AG20443 (cell line): Measurements from ENCODE around the gene ERCC3.
"Not testable (repeated sequence)": the region's sequence is repeated elsewhere in the genome, so short reads cannot be mapped to it uniquely, and the experiment has no call there.

ENCODE experiments used
- DNase-seq: peaks from one replicate; pipeline ENCODE4 v3.0.0; 2012; ENCODE audit warnings: low spot score, mixed read lengths

ERCC3 gene

DNA sequence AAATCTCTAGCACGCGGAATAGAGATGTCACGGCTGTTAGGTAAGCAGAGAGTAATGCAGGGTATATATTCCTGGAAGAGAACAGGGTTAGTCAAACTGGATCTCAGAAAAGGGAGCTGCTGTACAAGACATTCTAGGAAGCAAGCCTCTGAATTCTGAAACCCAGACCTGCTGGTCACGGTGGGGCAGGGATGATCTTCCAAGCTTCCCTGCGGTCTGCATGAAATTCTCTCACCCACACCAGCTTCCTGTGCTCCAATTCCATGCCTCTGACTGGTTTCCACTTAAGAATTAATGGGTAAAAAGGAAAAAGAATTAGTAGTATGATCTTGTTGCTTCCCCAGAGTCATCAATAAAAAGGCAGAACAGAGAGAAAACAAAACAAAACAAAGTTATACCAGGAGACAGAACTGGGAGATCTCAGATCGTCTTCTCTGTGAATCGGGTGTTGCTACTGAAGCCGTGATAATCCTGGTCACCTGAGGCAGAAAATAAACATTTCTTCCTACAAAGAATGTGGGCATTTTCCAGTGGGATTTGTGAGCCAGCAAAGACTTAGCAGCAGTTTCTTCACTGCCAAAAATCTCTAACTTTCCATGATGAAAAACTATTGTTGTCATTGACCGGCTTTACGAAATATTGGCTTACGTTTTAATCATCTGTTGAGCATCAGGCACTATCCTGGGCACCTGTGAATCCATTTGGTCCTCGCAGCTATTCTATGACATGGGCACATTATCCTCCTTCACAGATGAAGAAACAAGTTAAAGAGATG, 68.6 kb downstream of the ERCC3 start:
- peak; percentile 64 for DNase-seq

DNA sequence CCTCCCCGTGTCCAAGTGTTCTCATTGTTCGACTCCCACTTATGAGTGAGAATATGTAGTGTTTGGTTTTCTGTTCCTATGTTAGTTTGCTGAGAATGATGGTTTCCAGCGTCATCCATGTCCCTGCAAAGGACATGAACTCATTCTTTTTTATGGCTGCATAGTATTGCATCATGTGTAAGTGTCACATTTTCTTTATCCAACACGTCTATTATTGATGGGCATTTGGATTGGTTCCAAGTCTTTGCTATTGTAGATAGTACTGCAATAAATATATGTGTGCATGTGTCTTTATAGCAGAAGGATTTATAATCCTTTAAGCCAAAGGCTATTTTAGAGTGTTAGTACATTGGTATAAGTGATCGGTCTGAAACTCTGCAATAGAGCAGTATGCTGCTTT, 69.8 kb downstream of the ERCC3 start:
- DNase-seq, result not testable (repeated sequence)

DNA sequence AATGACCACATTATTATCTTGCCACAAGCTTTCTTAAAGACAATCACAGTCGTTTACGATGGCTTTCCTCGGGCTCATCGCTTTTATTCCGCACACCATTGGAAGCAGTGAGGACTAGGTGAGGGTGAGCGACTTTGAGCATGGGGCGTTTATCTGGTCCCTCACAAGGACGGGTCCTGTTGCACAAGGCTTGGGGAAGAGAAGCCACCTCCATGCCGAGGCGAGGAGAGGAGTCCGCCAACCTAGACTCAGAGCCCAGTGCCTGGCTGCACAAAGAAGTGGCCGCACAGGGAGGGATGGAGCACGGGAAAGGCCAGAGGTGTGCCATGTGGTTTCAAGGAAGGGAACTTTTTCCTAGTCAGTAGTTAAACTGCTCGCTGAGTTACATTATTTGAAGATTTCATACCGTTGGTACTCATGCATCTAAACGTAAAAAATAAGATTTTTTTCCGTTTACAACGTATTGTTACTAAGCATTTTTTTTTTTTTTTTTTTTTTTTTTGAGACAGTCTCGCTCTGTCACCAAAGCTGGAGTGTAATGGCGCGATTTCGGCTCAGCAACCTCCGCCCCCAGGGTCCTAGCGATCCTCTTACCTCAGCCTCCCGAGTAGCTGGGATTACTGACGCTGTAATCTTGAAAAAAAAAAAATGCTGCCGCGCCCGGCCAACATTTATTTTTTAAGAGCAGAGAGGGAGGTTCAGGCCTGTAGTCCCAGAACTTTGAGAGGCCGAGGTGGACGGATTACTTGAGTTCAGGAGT, 73.0 kb downstream of the ERCC3 start:
- peak; percentile 20 for DNase-seq

DNA sequence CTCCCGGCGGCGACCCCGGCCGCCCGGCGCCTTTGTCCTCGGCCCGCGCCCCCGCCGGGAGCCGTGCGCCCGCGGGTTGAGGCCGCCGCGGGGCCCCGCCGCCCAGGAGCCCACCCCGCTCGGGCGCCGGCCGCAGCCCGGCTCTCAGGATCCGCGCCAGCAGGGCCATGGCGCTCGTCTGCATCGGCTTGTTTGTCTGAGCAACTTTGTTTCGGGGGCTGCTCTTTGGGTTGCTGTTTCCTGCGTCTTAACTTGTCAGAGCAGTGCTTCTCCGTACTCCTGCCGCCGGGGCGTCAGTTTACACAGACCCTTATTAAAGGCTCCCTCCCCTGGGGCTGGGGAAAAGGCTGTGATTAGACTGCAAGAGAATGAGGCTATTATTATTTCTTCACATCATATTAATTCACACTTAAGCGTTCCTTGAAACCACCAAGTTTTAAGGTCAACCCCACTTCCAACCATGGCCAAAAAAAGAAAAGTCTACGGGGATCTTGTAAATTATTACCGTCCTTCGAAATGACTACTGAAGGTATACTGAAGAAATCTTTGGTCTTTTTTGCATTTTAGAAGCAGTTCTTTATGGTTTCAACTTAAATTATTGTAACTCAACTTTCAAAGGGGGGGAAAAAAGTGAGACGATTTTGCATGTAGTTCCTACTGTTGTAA, 73.7 kb downstream of the ERCC3 start, which contains the start of gene CYP27C1:
TSS of gene CYP27C1 (minus strand) at position 198 of the 666 bp plus-strand sequence. CDS start at position 169, 29 bp downstream.
- peak; percentile 64 for DNase-seq

DNA sequence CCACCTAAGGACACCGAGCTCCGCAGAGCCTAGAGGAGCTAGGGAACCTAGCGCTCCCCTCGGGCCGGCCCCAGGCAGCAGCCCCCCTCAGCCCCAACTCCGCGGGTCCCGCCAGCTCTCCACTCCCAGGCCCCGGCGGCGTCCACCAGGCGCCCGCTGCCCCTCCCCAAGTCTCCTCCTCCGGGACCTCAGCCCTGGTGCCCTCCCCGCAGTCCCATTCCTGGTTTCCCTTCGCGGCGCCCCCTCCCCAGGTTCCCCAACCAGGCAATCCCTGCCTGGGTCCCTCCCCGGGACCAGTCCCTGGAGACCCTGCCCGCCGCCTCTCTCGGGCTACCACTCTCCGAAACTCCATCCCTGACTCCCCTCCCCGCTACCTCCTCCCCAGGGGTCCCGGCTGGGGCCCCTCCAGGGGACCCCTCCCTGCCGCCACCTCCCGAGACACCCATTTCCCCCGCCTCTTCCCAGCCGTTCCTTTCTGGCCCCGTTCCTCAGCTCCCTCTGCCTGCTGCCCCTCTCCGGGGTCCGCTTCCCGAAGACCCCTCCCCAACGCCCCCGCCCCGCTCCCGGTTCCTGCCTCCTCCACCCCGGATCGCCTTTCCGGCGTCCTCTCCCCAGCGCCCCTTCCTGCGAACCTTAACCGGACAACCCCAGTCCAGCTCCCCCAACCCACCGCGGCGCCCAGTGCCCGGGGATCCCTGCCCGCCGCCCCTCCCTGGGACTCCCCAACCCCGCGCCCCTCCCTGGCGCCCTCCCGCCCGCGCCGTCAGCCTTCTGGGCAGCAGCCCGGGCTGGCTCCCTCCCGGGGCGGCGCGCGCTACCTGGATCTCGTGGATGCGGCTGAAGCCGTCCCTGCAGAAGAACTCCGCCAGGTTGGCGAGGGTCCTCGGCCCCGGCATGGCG, 74.5 kb downstream of the ERCC3 start:
- peak; percentile 65 for DNase-seq

DNA sequence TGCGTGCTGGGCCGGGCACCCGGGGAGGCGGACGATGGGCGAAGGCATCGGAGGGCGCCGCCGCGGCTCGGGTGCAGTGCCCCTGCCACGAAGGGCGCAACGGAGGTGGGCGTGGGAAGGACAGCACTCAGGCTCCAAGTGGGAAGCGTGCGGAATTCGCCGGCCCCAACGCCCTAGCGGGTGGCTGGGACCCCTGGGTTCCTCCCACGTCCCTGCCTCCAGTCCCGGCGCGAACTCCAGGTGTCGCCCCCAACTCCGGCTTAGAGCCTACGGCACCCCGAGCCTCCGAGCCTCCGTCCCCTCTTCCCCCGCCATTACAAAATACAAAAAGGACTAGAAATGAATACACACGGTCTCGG, 75.2 kb downstream of the ERCC3 start:
- DNase-seq, result no peak

DNA sequence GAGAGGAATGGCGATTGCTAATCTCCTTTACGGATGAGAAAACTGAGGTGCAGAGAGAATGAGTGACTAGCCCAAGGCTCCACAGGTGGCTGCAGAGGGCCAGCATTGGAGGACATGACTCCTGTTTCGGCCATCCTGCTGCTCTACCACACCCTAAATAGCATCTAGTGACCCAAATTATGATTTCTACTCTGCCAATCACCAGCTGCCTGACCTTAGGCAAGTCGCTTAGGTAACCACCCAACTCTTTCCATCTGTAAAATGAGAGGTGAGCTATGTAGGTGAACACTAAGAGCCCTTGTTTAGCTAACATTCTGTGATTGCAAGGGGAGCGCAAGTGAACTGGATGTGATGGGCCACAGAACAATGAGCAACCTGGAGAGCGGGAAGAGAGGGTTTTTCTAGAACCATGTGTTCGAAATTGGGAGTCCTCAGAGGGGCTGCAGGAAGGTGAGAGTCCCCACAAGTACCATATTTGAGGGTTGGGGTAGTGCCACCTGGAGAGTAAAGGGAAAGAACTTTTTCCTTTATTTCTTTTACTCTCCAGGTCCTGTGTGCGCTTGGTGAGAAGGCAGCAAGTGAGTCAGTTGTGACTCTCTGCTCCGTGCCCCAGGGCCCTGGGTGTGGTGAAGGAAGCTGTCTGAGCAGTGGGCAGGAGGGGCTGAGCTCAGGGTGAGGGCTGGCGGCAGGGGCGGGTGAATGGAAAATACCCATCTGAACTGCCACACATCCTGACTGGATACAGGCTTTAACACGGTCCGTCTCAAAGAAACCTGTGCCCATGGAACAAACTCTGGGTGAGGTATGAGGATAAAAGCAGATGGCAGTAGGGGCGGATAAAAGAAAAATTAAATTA, 76.2 kb downstream of the ERCC3 start:
- DNase-seq, result peak; percentile 73

DNA sequence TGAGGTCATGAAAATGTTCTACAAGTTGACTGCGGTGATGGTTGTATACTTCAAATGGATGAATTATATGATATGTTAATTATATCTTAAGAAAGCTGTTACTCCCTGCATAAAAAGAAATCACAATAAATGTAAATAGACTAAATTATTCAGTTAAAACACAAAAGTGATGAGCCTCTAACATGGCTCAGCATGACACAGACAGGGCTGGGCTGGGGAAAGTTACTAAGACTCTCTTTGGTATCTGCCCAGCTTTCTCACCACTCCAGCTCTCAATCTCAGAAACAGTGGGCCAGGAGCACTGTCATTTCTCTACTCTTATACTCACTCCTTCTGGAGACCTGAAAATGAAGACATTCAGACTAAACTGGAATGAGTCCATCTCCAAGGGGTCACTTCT, 77.4 kb downstream of the ERCC3 start:
- no peak for DNase-seq

DNA sequence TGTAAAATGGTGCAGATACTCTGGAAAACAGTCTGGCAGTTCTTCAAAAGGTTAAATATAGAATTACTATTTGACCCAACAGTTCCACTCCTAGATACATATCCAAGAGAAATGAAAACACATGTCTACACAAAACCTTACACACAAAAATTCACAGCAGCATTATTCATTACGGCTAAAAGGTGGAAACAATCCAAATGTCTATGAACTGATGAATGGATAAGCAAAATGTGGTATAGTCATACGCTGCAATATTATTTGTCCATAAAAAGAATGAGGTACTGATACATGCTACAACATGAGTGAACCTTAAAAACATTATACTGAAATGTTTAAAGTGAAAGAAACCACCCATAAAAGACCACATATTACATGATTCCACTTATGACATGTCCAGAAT, 77.8 kb downstream of the ERCC3 start:
- DNase-seq, result no peak

DNA sequence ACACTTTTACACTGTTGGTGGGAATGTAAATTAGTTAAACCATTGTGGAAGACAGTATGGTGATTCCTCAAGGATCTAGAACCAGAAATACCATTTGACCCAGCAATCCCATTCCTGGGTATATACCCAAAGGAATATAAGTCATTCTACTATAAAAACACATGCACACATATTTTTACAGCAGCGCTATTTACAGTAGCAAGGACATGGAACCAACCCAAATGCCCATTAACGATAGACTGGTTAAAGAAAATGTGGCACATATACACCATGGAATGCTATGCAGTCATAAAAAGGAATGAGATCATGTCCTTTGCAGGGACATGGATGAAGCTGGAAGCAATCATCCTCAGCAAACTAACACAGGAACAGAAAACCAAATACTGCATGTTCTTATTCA, 79.7 kb downstream of the ERCC3 start:
- DNase-seq, result not testable (repeated sequence)

DNA sequence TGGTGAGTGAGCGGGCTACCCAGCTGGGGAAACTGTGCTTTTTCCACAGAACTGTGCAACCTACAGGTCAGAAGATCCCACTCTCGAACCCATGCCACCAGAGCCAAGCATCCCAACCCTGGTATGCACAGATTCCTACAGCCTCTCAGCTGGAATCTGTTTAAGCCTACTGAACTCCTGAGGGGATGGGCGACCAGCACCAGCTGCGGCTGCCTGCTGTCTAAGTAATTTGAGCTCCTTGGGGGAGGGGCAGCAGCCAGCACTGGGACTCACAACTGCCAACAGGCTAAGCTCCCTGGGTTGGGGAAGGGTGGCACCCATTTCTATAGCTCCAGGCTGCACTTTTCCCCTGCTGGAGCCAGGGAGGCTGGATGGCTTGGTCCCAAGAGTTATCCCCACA, 85.6 kb downstream of the ERCC3 start:
- DNase-seq, result no peak
